Neural crest cell (in vitro differentiated cells): ENCODE data around the gene GAN. TPM values are rescaled to one million over a fixed set of nuclear protein-coding genes. Genes with fewer than 3 reads are reported as not detected.

Experiments
- DNase-seq: peaks from one replicate; pipeline ENCODE4 v3.0.0; 2021; ENCODE audit warnings: low read depth, mixed read lengths, low spot score
- H3K27ac Mint-ChIP-seq: one replicate; pipeline ENCODE4 v1.8.0; 2021; ENCODE audit warnings: mild to moderate bottlenecking, mixed read lengths; ENCODE audit not compliant: unreplicated experiment
- H3K27me3 Mint-ChIP-seq: 2 replicates; pipeline ENCODE4 v1.8.0; 2021; ENCODE audit warnings: low read depth, mild to moderate bottlenecking, mixed read lengths
- H3K36me3 Mint-ChIP-seq: 2 replicates; pipeline ENCODE4 v1.8.0; 2021; ENCODE audit warnings: low read depth, mild to moderate bottlenecking, mixed read lengths
- H3K4me1 Mint-ChIP-seq: 2 replicates; pipeline ENCODE4 v1.8.0; 2021; ENCODE audit warnings: mixed read lengths
- H3K4me3 Mint-ChIP-seq: one replicate; pipeline ENCODE4 v1.8.0; 2021; ENCODE audit warnings: mild to moderate bottlenecking, mixed read lengths
- H3K9me3 Mint-ChIP-seq: 2 replicates; pipeline ENCODE4 v1.8.0; 2021; ENCODE audit warnings: mixed read lengths
- total RNA-seq: library from RNA; stranded (reverse); gene quantifications from 2 replicates; pipeline ENCODE4 v1.2.1, GENCODE V29; 2021
- TF ChIP-seq, protein P1 (sequence below): fragments of 200-600 bp; sonication (generic); conservative IDR thresholded peaks from 2 replicates; pipeline ENCODE4 v1.5.0; 2021; ENCODE audit warnings: antibody characterized with exemption, mild to moderate bottlenecking

Gene GAN
- total RNA-seq, 1 donor from 2014 or later = 16.1 TPM

DNA sequence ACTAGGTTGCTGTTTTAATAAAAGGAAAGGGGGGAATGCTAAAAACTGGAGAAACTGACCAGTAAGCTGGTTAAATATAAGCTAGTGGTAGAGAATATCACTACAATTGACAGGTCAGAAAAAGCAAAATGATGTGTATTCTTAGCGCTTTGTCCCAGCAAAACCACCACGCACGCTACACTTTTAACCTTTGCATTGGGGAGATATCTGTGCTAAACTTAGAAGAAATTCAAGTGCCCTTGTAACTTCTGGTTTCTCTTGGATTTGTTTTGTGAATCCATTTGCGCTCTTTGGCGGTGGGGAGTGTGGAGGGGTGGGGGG is 1.4 kb downstream of the GAN start:
- Mint-ChIP-seq H3K4me1 (peaks cover 28% of the 10 kb centered on the region), H3K36me3 (no peaks in the 10 kb centered on the region), H3K27ac (no peak overlapping the region), H3K9me3 (no peaks in the 10 kb centered on the region), H3K4me3 (peak overlapping the region; percentile 85), H3K27me3 (no peaks in the 10 kb centered on the region)
- TF ChIP-seq, protein P1, sequence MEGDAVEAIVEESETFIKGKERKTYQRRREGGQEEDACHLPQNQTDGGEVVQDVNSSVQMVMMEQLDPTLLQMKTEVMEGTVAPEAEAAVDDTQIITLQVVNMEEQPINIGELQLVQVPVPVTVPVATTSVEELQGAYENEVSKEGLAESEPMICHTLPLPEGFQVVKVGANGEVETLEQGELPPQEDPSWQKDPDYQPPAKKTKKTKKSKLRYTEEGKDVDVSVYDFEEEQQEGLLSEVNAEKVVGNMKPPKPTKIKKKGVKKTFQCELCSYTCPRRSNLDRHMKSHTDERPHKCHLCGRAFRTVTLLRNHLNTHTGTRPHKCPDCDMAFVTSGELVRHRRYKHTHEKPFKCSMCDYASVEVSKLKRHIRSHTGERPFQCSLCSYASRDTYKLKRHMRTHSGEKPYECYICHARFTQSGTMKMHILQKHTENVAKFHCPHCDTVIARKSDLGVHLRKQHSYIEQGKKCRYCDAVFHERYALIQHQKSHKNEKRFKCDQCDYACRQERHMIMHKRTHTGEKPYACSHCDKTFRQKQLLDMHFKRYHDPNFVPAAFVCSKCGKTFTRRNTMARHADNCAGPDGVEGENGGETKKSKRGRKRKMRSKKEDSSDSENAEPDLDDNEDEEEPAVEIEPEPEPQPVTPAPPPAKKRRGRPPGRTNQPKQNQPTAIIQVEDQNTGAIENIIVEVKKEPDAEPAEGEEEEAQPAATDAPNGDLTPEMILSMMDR = no peak
- DNase-seq = no peak

DNA sequence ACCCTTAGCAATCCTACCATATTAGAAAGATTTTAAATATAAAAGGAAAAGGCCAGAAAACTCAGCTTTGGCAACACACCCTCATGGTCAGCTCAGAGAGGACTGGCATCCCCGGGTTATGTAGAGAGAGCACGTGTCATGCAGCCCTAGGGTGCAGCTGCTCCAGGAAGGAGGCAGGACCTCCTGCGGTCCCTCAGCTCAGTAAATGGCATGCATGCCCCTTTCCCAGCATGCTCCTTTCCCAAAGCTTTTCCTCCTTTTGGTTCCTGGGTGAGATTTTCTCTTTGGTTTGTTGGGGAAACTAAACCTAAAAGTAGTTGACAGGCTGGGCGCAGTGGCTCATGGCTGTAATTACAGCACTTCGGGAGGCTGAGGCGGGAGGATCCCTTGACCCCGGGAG is 3.9 kb downstream of the GAN start:
- no peaks in the 10 kb centered on the region for H3K27me3 Mint-ChIP-seq
- H3K4me1 Mint-ChIP-seq = peaks cover 17% of the 10 kb centered on the region
- no peak overlapping the region for H3K27ac Mint-ChIP-seq
- no peaks in the 10 kb centered on the region for H3K36me3 Mint-ChIP-seq
- no peaks in the 10 kb centered on the region for H3K9me3 Mint-ChIP-seq
- no peak for DNase-seq
- TF ChIP-seq, protein P1 = no peak
- no peak overlapping the region for H3K4me3 Mint-ChIP-seq

DNA sequence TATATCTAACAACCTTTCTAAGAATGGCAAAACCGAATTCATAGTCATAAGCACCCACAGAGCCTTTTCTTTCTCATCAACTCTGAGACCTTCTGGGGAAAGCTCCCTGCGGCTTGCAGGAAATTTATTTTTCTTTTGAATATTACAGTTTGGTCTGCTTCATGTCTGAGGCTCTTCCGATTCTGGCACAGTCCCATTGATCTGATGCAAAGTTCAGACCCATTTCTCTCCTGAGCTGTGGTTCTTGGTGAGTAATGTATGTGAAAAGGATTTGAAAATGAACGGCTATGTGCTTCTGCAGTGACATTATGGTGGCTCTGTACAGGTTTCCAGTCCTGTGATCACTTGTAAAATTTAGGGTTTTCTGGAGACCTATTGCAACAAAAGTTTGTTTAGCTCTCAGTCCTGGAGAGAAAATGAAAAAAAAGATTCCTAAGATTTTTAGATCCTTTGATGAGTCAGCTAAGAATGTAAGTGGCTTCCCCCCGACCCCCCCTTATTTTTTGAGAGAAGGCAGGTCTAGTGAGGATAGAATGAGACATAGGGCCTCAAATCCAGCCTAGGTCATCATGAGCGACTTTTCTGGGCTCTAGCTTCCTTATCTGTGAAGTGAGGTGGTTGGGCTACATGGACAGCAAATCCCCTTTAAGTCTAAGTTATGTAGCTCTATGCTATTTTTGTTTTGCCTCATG is 4.6 kb downstream of the GAN start:
- Mint-ChIP-seq H3K4me3 (peak overlapping the region; percentile 27), H3K9me3 (no peaks in the 10 kb centered on the region), H3K27ac (no peak overlapping the region), H3K27me3 (no peaks in the 10 kb centered on the region), H3K4me1 (peaks cover 10% of the 10 kb centered on the region), H3K36me3 (no peaks in the 10 kb centered on the region)
- TF ChIP-seq, protein P1 = no peak
- DNase-seq = no peak

DNA sequence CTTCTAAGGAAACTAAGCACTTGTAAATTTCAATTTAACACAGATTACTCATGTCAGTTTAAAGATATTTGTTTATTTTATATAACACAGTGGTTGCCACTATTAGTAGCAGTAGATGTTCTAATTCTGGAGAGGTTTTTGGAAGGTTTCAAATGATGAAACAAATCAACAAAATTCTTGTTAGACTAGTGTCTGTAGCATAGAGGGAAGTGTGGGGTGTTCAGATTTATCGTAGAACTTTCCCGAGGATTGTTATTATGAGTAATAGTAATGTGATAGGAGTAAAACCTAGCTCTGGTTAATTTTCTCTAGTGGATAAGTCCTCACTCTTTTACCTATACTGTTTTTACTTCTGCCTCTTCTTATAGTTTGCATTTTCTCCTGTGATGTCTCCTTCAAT is 6.3 kb downstream of the GAN start:
- Mint-ChIP-seq H3K4me1 (peaks cover 2% of the 10 kb centered on the region), H3K36me3 (no peaks in the 10 kb centered on the region), H3K9me3 (no peaks in the 10 kb centered on the region), H3K27me3 (no peaks in the 10 kb centered on the region), H3K27ac (no peak overlapping the region), H3K4me3 (no peak overlapping the region)
- TF ChIP-seq, protein P1 = no peak
- DNase-seq = no peak

DNA sequence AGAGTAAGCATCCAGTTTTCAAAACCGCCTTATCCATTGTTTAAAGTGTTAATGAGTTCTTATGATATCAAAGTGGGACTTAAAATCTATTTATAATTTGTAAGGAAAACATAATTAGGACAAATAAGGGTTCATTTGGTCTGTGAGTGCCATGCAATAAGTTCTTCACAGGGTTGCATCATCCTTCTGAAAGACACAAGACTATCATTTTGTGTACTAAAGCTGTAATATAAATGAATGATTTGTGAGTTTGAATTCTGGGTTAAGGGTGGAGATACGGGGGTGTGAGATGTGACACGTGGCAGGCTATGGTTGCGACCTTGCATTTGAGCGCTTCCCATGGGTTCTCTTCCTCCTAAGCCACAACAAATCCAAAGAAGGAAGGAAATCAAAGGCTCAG is 6.8 kb downstream of the GAN start:
- H3K27ac Mint-ChIP-seq = no peak overlapping the region
- TF ChIP-seq, protein P1 = no peak
- DNase-seq = no peak
- no peaks in the 10 kb centered on the region for H3K36me3 Mint-ChIP-seq
- H3K4me1 Mint-ChIP-seq = no peaks in the 10 kb centered on the region
- no peaks in the 10 kb centered on the region for H3K9me3 Mint-ChIP-seq
- H3K27me3 Mint-ChIP-seq = no peaks in the 10 kb centered on the region
- H3K4me3 Mint-ChIP-seq = no peak overlapping the region
